Keratinocyte (primary cell): ENCODE data around the gene KRI1. TPM values are rescaled to one million over a fixed set of nuclear protein-coding genes. Genes with fewer than 3 reads are reported as not detected.
A peak's percentile ranks its signal among the peaks of the same experiment; 100 is the strongest.

Experiments
- DNase-seq: peaks from one replicate; pipeline ENCODE4 v3.0.0-alpha.2; 2011; ENCODE audit warnings: low read depth, missing footprints, low spot score
- FAIRE-seq: peaks from 2 replicates; lab custom pipeline; 2011; peaks lifted over from hg19 to GRCh38; lab: Jason Lieb, UNC
- H2AFZ ChIP-seq: 2 replicates; pipeline ENCODE4 v1.6.0; 2012; ENCODE audit warnings: low read length, control low read depth, inconsistent platforms; ENCODE audit not compliant: control insufficient read depth
- H3K27ac ChIP-seq: 2 replicates; pipeline ENCODE4 v1.5.1; 2011; ENCODE audit warnings: low read length; ENCODE audit not compliant: control insufficient read depth, insufficient read depth
- H3K27me3 ChIP-seq: 3 replicates; pipeline ENCODE4 v1.6.0; 2011; ENCODE audit warnings: low read length; ENCODE audit not compliant: control insufficient read depth, insufficient read depth; ENCODE audit errors: extremely low read depth
- H3K36me3 ChIP-seq, 2 experiments: 2 replicates in 1 of 2; 3 replicates in 1 of 2; pipeline ENCODE4 v1.5.1; 2011; ENCODE audit warnings: low read length in 2 of 2, mild to moderate bottlenecking in 1 of 2; ENCODE audit not compliant: control insufficient read depth in 2 of 2, insufficient read depth in 2 of 2; ENCODE audit errors: extremely low read depth in 1 of 2
- H3K4me1 ChIP-seq: 3 replicates; pipeline ENCODE4 v1.5.1; 2011; ENCODE audit warnings: low read length; ENCODE audit not compliant: control insufficient read depth, insufficient read depth; ENCODE audit errors: extremely low read depth
- H3K4me2 ChIP-seq: 3 replicates; pipeline ENCODE4 v1.6.0; 2011; ENCODE audit warnings: low read depth, low read length; ENCODE audit not compliant: control insufficient read depth, insufficient read depth; ENCODE audit errors: extremely low read depth
- H3K4me3 ChIP-seq, 3 experiments: fragments of 200-600 bp in 1 of 3; sonication (generic) in 1 of 3; 2 replicates in 2 of 3; 3 replicates in 1 of 3; pipeline ENCODE4 v1.5.1; 2011 to 2016; ENCODE audit warnings: low read length in 3 of 3, mild to moderate bottlenecking in 3 of 3, control low read depth in 2 of 3, inconsistent platforms in 1 of 3, low read depth in 1 of 3, mixed read lengths in 1 of 3, mixed run types in 1 of 3, moderate library complexity in 1 of 3; ENCODE audit not compliant: control insufficient read depth in 2 of 3, insufficient read depth in 2 of 3; ENCODE audit errors: extremely low read depth in 1 of 3
- H3K79me2 ChIP-seq: 2 replicates; pipeline ENCODE4 v1.6.0; 2012; ENCODE audit warnings: low read length; ENCODE audit not compliant: control insufficient read depth, insufficient read depth
- H3K9ac ChIP-seq: 3 replicates; pipeline ENCODE4 v1.6.0; 2011; ENCODE audit warnings: low read length; ENCODE audit not compliant: control insufficient read depth, insufficient read depth; ENCODE audit errors: extremely low read depth
- H3K9me1 ChIP-seq: 3 replicates; pipeline ENCODE4 v1.6.0; 2011; ENCODE audit warnings: low read length; ENCODE audit not compliant: control insufficient read depth, insufficient read depth; ENCODE audit errors: extremely low read depth
- H3K9me3 ChIP-seq: 2 replicates; pipeline ENCODE4 v1.5.1; 2012; ENCODE audit warnings: low read depth, low read length; ENCODE audit not compliant: control insufficient read depth
- H4K20me1 ChIP-seq: 3 replicates; pipeline ENCODE4 v1.6.0; 2011; ENCODE audit warnings: low read length; ENCODE audit not compliant: control insufficient read depth, insufficient read depth; ENCODE audit errors: extremely low read depth
- EZH2 ChIP-seq: IDR thresholded peaks from one replicate; pipeline ENCODE4 v1.6.1; 2012; ENCODE audit warnings: inconsistent platforms, mild to moderate bottlenecking, low read length, moderate library complexity
- dilution Hi-C: fragments of 300-500 bp; cut with MboI; formaldehyde crosslinking; loops from one replicate; pipeline ENCODE4 v1.7.0; 2020; ENCODE audit warnings: low sequenced_read_pairs; ENCODE audit not compliant: extremely low pct_ligation_motif_present
- polyA plus RNA-seq, 5 experiments: library from polyadenylated mRNA; depleted of rRNA in 3 of 5; stranded (reverse) in 3 of 5; stranded (forward) in 1 of 5; unstranded in 1 of 5; fragments of >200 nt; gene quantifications; 1 replicate in 1 of 5; 2 replicates in 3 of 5; 3 replicates in 1 of 5; pipeline versions ENCODE4 v1.2.1 to v1.2.3, GENCODE V29; 2011 to 2012; ENCODE audit warnings: missing spikeins in 2 of 5, low read depth in 1 of 5, low replicate concordance in 1 of 5
- TF ChIP-seq, protein P1 (sequence below), 3 experiments: IDR thresholded peaks in 1 of 3; conservative IDR thresholded peaks in 1 of 3; optimal IDR thresholded peaks in 1 of 3; 2 replicates in 2 of 3; 3 replicates in 1 of 3; pipeline versions ENCODE3 to v1.5.1; 2011; ENCODE audit warnings: low read length in 3 of 3, mild to moderate bottlenecking in 3 of 3, moderate library complexity in 2 of 3, control low read depth in 1 of 3, inconsistent platforms in 1 of 3; ENCODE audit not compliant: insufficient read depth in 2 of 3; ENCODE audit errors: extremely low read depth in 1 of 3

Gene KRI1
- polyA plus RNA-seq, 1 donor (not counting 4 experiments of a cell fraction or from before 2014, with no cell fraction given) = 19.0 TPM

DNA sequence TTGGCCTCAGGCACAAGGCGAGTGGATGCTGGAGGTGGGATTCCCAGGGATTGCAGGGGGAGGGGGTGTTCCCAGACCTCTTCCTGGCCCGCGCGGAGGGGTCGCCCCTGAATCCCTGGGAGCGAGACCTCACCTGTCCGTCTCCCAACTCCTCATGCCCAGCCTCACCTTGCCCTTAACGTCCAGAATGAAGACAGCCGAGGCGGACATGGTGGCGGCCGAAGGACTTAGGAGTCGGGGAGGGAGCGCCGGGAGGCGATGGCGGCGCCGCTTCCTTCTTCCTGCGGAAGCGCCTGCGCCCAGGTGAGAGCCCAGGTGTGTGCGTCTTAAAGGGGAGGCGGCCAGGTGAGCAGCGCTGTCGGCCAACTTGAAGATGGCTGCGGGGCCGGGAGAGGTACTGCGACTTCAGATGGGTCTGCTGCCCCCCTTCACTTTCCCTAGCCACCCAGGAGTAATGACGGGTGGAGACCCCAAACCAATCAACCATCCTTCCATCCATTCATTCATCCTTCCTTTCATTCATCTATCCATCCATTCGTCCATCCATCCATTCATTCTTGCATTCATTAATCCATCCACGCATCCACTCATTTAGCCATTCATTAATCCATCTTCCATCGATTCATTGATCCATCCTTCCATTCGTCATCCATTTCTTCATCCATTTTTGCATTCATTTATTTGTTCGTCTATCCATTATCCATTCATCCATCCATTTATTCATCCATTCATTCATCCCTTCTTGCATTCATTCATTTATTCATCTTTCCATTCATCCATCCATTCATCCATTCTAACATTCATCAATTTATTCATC lies 21.4 kb upstream of the KRI1 start, which contains the start of gene AP1M2:
AP1M2 (minus strand) TSS at position 291 of the 817 bp plus-strand sequence; CDS start at position 210, 81 bp downstream.
- Histone ChIP-seq H2AFZ (peak within 1 kb of the TSS; percentile 98), H3K4me2 (peak within 1 kb of the TSS; percentile 96), H3K27me3 (no peaks in the 10 kb centered on the region), H3K36me3 (peaks cover 4 to 5% of the 10 kb centered on the region in 2 experiments), H3K27ac (peak within 1 kb of the TSS; percentile 73), H3K4me1 (peaks cover 6% of the 10 kb centered on the region), H4K20me1 (no peaks in the 10 kb centered on the region), H3K9me1 (no peaks in the 10 kb centered on the region), H3K9ac (peak within 1 kb of the TSS; percentile 89), H3K79me2 (peaks cover 21% of the 10 kb centered on the region), H3K4me3 (peak within 1 kb of the TSS; percentile 59 to 85 (median 79)), H3K9me3 (no peaks in the 10 kb centered on the region)
- TF ChIP-seq, protein P1, sequence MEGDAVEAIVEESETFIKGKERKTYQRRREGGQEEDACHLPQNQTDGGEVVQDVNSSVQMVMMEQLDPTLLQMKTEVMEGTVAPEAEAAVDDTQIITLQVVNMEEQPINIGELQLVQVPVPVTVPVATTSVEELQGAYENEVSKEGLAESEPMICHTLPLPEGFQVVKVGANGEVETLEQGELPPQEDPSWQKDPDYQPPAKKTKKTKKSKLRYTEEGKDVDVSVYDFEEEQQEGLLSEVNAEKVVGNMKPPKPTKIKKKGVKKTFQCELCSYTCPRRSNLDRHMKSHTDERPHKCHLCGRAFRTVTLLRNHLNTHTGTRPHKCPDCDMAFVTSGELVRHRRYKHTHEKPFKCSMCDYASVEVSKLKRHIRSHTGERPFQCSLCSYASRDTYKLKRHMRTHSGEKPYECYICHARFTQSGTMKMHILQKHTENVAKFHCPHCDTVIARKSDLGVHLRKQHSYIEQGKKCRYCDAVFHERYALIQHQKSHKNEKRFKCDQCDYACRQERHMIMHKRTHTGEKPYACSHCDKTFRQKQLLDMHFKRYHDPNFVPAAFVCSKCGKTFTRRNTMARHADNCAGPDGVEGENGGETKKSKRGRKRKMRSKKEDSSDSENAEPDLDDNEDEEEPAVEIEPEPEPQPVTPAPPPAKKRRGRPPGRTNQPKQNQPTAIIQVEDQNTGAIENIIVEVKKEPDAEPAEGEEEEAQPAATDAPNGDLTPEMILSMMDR (optimal IDR thresholded peaks at IDR 0.05 in 1 of 3, IDR thresholded peaks at IDR 0.05 in 1 of 3, conservative IDR thresholded peaks at IDR 0.05 in 1 of 3; ENCODE audit: extremely low read depth in 1 of 3, insufficient read depth in 2 of 3, low read length in 3 of 3) = no peak
- FAIRE-seq (peak; percentile 82), DNase-seq (no peak)
- dilution Hi-C loops = no loop called here

DNA sequence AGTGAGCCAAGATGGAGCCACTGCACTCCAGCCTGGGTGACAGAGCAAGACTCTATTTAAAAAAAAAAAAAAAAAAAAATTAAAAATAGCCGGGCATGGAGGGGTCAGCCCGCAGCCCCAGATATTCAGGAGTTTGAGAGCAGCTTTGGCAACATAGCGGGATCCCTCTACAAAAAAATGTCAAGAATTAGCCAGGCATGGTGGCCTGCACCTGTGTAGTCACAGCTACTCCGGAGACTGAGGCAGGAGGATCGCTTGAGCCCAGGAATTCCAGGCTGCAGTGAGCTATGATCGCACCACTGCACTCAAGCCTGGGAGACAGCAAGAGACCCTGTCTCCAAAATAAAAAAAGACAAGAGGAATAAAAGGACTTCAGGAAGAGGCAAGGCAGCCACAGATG lies 20.6 kb upstream of the KRI1 start:
- Histone ChIP-seq H3K4me1 (peaks cover 6% of the 10 kb centered on the region), H3K27me3 (no peaks in the 10 kb centered on the region), H3K36me3 (peaks cover 6 to 7% of the 10 kb centered on the region in 2 experiments), H3K9me1 (no peaks in the 10 kb centered on the region), H3K4me2 (peak overlapping the region; percentile 96), H3K79me2 (peaks cover 21% of the 10 kb centered on the region), H3K27ac (peak overlapping the region; percentile 73), H3K4me3 (peak overlapping the region; percentile 59 to 85 (median 79)), H3K9ac (peak overlapping the region; percentile 89), H4K20me1 (peaks cover under 1% of the 10 kb centered on the region), H2AFZ (no peak overlapping the region), H3K9me3 (no peaks in the 10 kb centered on the region)
- FAIRE-seq (no peak), DNase-seq (no peak)
- no peak for TF ChIP-seq EZH2
- TF ChIP-seq, protein P1 (optimal IDR thresholded peaks at IDR 0.05 in 1 of 3, IDR thresholded peaks at IDR 0.05 in 1 of 3, conservative IDR thresholded peaks at IDR 0.05 in 1 of 3; ENCODE audit: extremely low read depth in 1 of 3, insufficient read depth in 2 of 3, low read length in 3 of 3) = no peak
- dilution Hi-C loops = no loop called here
